HG03280 (cell line): ENCODE data around the gene NFIB.

Experiments used
- ATAC-seq: cut with Tn5 transposase; IDR thresholded peaks from one replicate; pipeline ENCODE4 v1.9.1; 2021; ENCODE audit warnings: mild to moderate bottlenecking, moderate library complexity; ENCODE audit not compliant: unreplicated experiment

NFIB gene

DNA sequence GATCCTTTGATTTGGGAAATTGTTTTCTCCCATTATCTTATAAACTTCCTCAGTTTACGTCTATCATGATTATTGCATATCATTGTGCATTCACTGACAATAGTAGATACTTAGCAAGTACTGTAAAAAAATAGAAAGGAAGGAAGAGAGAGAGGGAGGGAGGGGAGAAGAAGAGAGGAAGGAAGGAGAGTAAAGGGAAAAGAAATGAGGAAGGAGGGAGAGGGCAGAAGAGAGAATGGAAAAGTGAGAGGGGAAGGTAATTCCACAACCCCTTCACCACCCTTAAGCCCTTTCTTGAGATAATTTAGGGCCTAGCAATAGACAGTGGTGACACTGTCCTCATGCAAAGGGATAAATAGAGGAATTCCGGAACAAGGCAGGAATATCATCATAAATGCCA is 64.4 kb downstream of the NFIB start:
- ATAC-seq, result no peak

DNA sequence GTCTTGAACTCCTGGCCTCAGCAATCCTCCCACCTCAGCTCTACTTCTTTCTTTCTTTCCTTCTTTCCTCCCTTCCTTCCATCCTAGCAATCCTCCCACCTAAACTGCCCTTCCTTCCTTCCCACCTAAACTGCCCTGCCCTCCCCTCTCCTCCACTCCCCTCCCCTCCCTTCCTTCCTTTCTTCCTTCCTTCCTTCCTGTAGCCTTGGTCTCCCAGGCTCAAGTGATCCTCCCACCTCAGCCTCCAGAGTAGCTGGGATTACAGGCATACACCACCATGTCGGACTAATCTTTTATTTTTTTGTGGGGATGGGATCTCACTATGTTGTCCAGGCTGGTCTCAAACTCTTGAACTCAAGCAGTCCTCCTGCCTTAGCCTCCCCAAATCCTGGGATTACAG is 65.8 kb downstream of the NFIB start:
- ATAC-seq, result no peak

DNA sequence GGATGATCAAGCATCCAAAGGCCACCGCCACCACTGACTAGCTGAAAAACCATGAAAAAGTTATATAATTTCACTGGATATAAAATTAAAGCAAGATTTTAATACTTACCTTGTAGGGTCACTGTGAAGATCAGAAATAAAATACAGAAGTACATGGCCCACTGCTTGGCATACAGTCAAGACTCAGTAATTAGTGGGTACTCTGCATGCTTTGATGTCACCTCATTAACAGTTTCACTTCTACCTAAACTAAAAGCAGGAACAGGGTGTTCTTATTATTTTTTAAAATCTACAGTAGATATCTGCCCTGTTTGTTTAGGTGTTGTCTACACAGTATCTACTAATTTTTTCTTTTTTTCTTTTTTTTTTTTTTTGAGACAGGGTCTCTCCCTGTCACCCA is 66.4 kb downstream of the NFIB start:
- no peak for ATAC-seq

DNA sequence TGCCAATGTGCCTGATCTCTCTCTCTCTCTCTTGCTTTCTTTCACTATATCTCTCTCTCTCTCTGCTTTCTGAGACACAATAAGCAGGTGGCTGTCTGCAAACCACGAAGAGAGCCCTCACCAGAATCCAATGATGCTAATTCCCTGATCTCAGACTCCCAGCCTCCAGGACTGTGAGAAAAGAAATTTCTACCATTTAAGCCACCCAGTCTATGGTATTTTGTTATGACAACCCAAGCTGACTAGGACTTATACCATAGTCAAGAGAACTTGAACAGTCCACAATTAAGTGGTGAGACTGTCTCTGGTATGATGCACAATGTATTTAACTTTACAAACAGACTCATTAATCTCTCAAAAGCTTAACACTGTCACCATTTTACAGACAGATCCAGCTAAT is 67.0 kb downstream of the NFIB start:
- ATAC-seq, result no peak

DNA sequence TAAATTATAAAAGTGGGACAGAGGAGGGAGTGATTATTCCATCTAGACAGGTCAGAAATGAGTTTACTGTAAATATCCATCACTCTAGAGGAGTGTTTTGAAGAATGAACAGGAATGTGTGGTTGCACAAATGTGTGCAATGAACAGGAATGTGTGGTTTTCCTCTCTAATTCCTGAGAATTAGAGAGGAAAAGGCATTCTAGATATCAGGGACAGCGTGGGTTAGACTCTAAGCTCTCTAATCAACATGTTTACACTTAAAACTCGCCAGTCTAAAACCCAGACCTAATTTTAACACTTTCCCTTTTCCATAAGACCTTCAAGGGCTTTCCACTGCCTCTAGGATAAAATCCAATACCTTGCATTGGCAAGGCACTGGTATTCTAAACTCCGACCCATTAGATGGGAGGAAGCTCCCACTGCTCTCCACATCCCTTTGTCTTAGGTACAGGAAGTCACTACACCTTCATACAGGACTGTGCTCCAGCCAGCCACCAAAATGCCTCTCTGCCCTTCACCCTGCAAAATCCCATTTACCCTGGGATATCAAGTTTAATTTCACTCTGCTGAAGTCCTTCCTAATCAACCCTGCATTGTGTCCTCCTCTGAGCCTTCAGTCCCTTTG is 67.9 kb downstream of the NFIB start:
- no peak for ATAC-seq

DNA sequence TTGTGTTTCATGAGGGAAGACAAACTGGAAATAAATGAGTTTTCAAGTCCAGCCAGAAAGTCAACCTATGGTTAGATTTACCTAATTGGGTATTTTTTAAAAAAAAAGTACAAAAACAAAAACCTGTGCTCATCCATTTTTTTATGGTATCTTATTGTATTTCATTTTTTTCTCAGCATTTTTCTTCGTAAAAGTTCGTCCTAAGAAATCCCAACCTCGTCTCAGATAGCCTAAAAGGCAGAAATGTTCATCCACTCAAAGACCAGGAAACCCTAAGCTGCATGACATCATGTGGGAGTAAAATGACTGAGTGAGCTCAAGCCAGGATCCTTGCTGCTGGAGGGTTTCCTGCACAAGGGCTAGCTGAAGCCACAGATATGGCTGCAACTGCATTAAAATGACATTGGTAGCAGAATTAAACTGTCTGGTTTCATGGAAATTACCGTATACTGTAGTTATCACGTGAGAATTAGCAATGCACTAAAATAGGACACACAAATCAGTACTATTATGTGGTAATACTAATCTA is 70.4 kb downstream of the NFIB start:
- no peak for ATAC-seq

DNA sequence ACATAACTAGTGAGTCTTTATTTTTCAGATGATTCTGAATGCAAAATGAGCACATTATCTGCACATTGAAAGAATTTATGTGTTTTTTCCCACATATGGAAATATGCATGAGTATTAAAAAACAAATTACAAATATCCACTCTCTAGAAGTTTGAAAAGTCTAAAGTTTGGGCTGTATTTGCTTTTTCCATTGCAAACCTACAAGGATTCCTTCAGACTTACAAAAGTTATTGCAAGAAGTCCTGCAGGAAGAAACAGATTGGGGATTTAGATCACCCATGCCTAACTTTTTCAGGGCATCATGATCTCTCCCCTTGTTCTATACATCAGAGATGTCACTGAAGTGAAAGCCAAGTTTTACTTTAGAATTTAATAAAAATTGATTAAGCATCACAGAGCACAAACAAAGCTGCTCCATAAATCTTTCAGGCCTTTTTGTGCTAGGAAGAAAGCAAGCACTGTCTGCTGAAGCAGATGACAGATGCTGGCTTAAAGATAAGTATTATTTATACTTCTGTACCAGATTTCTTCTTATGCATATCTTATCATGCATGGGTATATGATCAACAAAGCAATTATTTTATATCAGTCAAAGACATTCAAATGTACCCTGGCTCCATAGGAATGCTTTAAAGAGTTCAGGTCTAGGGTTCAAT is 71.7 kb downstream of the NFIB start:
- ATAC-seq, result no peak

DNA sequence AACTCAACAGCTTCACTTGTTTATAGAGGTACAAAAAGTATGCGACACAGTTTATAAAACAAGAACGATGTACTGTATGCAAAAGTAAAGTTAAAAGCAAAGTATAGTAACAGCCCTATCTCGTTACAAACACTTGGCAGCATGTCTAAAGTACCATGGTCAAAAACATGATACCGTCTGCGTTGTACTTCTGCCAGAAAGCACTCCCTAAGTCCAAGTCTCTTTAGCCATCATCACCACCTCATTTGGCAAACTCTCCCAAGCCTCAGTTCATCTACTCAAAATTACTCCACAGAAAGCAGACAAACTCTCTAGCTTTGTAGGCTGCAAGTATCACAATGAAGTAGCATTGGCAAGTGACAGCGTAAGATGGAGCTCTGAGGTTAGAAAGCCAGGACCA is 73.4 kb downstream of the NFIB start:
- no peak for ATAC-seq

DNA sequence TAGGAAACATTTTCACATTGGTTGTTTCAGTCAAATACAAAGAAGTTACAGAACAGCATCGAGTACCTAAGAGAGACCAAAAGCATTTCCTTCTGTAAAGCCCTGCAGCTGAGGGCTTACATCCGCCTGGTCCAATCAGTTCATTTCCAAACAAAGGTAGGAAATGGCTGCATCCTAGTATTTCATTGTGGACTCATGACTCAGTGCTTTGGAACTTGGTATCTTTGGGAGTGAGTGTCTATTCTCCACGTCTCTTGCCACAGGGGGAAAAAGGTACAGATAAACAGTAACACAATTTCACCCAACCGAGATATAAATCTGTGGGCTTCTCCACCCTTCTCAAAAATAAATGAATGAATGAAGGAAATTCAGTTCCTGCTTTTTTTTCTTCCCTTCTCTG is 75.4 kb downstream of the NFIB start:
- ATAC-seq, result no peak

DNA sequence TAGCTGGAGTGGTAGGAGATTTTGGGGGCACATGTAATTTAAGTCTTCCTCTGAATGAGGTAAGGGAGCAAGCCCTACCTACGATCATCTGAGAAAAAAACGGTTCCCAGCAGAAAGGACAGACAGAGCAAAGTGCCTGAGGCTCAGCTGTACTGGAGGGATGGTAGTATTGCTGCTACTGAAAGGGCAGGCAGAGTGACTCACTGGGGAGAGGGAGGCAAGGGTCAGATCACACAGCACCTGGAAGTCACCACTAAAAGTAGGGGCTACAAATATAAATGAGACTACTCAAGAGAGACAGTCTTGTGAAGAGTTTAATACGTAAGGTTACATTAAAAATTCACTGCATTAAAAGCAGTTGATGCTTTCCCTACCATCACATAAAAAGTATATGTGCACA is 75.9 kb downstream of the NFIB start:
- ATAC-seq, result no peak

DNA sequence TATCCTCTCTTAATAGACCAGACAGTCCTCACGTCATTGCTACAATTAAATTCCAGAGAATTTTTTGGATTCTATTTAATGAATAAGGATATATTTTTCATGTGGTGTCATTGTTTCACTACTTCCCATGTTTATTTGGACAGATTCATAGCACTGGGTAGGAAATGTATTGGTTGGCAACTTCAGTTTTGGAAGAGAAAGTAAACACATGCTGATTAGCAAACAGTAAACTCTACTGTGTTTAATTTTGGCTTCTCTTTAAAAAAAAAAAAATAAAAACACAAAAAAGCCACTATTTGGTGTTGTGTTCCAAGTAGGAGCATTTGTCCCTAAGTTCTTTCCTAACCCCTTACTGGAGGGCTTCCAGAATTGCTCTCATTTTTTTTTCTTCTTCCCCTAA is 77.3 kb downstream of the NFIB start:
- no peak for ATAC-seq

DNA sequence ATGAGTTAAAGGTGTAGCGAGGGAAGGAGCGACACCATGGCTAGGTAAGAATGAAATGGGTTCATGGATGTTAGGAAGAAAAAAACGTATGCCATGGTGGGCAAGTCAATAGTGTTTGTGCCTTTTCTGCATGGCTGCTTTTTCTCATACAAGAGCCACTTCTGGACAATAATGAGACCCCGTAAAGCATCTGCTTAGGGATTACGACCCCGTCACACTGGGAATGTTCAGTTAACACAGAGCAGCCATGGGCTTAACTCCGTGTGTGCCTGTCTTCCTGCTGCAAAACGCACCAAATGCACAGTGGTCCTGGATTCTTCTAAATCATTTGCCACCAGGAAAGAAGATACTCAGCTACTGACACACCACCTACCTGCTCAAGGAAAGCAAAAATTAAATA is 81.8 kb downstream of the NFIB start:
- ATAC-seq, result no peak

DNA sequence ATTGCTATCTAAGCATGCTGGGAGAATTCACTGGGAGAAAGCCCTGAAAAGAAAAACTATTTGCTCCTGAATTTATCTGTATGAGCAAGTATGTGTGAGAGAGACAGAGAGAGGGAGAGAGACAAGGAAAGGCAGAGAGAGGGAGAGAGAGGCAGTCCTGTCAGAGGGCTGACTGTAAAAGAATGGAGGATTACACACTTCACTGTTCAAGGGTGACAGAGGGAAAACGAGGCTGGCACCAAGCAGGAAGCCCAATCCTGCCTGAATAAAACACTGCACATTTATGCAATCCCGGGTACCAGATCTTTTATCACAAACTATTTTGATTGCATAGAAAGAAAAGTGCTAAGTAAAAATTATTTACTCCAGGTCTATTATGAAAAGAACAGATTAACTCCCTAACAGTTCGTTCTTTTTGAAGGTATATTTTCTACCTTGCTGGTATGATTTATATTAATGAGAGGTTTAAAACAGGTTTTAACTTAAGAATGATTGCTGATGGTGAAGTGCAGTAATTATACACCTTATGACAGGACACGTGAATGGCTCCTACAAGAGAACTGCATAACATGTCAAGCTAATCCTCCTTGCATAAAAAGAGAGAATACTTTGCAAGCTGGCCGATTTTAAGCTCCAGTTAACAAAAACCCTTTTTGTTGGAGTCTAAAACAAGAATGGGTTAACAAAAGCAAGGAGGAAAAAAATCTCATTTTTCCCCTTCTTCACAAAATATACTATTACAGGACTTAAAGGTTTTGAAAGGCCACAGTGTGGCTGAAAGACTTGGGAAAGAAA is 82.5 kb downstream of the NFIB start:
- ATAC-seq, result no peak

DNA sequence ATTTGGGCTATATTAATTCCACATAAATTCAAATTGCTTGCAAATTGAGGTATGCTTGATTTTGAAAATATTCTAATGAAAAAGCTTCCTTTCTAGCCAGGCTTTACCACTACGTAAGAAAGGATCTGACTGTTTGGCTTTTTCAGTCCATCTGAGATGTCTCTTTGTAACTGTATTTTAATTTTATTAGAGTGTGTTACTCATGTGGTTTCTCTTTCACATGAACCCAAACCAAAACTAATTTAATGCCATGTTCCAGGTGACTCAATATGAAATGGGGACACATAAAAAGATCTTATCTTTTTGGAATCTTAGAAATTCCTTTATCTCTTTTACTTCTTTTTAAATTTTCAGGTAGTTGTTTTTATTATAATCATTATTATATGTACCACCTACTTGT is 85.3 kb downstream of the NFIB start:
- ATAC-seq, result no peak

DNA sequence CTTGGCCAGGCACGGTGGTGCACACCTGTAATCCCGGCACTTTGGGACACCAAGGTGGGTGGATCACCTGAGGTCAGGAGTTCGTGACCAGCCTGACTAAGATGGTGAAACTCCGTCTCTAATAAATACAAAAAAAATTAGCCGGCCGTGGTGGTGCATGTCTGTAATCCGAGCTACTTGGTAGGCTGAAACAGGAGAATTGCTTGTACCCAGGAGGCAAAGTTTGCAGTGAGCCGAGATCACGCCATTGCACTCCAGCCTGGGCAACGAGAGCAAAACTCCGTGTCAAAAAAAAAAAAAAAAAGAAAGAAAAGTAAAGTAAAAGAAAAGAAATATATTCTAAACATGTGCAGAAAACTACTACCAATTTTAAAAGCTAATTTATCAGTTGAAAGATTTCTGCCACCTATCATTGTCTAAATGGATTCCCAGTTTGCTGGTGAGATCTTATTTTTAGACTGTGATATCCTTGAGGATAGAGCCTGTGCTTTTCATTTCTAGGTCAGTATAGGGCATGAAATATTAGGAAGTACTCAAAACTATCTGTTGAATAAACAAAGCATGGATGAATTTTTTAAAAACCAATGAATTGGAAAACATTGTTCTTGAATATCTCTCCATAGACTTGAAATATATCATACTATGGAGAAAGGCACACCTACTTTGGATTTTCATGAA is 86.9 kb downstream of the NFIB start:
- no peak for ATAC-seq

DNA sequence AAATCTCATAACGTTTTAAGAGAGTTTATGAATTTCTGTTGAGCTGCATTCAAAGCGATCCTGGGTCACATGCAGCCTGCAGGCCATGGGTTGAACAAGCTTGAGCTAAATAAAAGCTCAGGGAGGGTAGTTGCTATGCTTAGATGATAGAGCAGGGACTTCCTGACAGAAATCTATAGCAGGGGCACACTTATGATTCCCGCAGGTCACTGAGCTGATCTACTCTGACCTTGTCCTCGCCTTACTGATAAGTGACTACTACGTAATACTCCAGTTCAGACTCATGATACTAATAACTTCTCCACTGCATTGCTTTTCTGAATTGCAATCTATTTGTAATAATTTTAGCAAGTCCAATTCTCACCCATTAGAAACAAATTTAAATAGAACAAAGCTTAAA is 90.9 kb downstream of the NFIB start:
- no peak for ATAC-seq

DNA sequence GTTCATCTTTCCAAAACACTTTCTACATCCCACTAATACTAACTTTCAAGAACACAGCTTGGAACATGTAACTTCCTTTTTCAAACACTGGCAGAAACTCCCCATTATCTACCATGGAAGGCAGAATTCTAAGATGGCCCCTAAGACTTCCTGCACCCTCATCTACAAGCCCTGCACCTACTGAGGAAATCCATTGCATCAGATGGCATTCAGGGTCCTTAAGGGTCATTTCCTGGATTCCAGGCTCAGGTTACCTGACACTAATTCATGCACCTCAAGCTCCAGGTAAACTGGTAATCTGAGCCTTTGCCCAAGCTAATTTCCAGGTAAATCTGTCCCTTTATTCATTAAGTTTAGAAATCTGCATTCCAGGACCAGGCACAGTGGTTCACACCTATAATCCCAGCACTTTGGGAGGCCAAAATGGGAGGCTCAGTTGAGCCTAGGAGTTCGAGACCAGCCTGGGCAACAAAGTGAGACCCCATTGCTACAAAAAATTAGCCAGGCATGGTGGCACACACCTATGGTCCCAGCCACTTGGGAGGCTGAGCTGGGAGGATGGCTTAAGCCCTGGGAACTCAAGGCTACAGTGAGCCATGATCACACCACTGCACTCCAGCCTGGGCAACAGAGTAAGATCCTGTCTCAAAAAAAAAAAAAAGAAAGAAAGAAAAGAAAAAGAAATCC is 91.6 kb downstream of the NFIB start:
- no peak for ATAC-seq

DNA sequence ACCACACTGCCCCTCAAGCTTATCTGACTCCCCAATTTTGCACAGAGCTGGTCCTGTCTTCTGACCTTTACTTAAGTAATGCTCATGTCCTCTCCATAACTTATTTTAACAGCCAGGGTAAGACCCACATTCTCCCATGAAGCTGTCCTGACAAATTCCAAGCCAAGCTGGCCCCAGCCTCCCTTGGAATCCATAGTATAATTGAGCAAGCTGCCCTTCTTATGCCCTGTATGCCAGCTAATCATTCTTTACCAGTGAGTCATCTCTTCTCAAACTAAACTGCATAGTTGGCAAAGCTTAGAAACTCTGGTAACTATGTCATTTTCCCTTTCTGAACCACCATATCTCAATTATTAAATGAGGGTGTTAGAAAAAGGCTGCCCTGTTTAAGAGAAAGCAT is 92.4 kb downstream of the NFIB start:
- no peak for ATAC-seq

DNA sequence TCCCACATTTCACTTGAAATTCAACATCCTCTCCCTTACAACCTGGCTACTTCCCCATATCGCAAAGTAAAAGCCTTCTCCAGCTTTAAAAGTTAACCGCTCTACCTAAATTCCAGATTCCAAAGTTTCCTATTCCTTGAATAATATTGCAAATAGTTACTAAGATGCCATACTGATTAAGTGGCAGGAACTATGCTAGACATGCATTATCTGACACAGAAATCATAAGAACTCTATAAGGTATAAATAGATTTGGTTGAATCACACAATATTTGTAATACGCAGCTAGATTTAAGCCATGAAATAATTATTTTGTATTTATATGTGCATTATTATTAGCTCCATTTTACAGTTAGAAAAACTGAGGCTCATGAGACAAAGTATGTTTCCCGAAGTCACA is 92.8 kb downstream of the NFIB start:
- ATAC-seq, result no peak

DNA sequence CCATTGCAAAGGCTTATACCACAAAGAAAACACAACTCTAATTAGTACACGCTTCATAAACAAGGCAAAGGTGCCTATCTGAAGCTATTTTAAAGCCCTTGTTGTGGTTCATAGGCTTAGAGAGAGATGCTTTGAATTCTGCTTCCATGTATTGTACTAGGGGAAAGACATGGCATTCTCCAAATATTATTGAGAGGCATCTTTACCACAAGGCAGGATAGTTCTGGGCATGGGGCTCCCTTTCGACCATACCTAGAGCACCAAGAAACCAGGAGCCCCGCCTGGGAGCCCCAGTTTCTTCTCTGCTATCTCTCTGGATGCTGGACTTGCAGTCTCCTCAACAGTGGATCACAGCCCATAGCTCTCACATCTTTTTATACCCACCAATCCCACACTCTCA is 93.7 kb downstream of the NFIB start:
- ATAC-seq, result no peak

DNA sequence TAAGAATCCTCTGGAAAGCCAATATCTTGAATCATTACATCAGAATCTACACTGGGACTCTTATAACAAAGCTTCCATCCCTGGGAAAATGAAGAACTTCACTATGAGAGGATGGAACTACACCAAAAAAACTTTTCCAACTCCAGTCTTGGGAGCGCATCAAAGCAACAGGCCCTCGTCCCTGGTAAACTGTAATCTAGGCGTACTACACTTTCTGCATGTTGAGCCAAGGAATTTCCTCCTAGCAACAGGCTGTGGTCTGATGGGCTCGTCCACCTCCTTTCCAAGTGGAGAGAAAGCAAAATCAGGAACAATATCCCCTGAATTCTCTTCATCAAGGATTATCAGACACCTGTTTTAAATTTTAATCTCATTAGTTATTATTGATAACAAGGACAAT is 94.1 kb downstream of the NFIB start:
- ATAC-seq, result no peak
